NB4 (cell line): ENCODE measurements around the gene LRRTM4.

Experiments used
- CTCF ChIP-seq: IDR thresholded peaks from one replicate; pipeline ENCODE4 v1.5.1; 2012; ENCODE audit warnings: low read depth, low read length
- MYC ChIP-seq: IDR thresholded peaks from 2 replicates; pipeline ENCODE4 v1.6.1; 2011; ENCODE audit warnings: low read depth, low read length

- TF ChIP-seq CTCF, result no peak
- TF ChIP-seq MYC, result no peak
These were observed 402.8 kb downstream of the LRRTM4 start for GRCh38 chr2:77119333-77119732.
